NCI-H1105 treated with DMSO at 0.1 percent for 48 hours (cell line): Measurements from ENCODE around the gene PZP.
A peak's percentile ranks its signal among the peaks of the same experiment; 100 is the strongest.
"Not testable (repeated sequence)": the region's sequence is repeated elsewhere in the genome, so short reads cannot be mapped to it uniquely, and the experiment has no call there.

Experiments used
- DNase-seq: peaks from one replicate; lab custom pipeline; 2025; lab: John Stamatoyannopoulos, UW

The PZP gene

DNA sequence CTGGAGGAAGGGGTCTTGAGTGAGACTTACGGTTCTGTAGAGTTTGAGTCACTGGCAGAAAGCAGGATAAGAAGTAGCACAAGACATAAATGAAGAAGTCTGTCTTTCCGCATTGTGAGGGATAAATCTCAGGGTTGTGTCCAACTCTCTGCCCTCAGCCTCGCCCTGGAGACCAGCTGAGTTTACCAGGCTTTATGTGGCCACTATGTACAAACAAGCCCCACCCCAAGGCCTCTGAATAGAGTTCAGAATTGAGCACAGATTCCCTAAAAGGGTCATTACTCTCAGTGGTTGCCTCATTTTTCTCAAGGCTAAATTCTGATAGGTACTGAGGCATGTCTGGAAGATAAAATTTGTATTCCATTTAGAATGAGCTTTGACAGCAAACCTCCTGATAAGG, at the start of gene PZP:
PZP (minus strand) TSS at position 167 of the 400 bp plus-strand sequence; CDS start at position 113, 54 bp downstream.
- DNase-seq: no peak

DNA sequence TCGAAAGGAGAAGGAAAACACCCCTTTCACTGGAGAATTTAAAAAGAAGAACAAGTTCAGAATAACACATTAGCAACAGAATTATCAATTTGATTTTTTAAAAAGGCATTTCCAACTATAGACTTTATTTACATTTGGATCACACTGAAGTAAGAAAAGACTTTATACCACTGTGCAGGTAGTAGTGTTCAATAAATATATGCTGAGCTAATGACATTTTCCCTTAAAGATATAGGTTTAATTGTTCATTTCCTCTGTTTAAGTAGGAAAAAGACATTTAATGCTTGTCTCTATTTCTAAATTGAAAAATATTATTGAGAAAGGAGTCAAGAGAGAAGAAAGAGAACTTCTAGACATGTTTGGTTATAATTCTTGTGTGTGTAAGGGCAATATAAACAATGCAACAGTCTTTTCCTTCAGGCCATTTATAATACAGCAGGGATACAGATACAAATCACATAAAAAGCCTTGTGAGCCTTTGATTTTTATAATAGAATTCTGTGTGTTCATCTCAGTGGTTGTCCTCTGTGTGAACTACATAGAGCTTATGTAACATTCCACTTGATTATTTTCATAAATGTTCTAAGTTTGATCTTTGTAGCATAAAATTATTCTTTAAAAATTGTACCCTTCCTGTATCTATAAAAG, 48.7 kb upstream of the PZP start:
- no peak for DNase-seq

DNA sequence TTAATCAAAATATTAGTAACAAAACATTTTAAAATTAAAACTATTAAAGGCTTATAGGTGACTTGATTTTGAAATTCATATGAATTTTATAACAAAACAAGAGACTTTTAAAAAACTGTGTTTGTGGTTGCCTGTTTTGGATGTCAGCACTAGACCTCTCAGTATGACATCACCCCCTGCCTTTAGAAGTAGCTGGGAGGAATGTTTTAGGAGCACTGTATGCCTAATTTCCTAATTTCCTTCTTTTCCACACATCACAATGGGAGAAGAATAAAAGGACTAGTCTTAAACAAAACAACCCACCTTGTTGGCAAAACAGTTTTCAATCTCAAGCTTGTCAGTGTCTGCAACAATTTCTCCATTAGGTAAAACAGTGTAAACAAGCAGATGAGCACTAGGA, 48.1 kb upstream of the PZP start:
- DNase-seq: peak; percentile 58

DNA sequence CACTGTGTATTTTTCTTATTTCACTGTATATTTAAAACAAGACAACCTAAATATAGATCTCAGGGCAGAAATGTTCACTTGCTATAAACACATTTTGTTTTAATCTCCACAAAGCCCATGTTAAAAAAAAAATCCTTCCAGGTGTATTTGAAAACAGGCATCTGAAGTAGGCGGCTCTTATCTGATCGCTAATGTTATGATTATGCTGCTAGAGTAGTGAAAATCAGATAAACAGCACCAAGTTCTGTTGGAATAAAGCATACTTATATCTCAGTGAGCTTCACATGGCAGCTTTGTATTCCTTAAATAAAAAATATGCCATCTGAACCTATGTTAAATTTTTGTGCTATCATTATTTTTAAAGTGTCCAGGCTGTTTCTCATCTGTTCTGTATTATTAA, 47.6 kb upstream of the PZP start:
- peak; percentile 67 for DNase-seq

DNA sequence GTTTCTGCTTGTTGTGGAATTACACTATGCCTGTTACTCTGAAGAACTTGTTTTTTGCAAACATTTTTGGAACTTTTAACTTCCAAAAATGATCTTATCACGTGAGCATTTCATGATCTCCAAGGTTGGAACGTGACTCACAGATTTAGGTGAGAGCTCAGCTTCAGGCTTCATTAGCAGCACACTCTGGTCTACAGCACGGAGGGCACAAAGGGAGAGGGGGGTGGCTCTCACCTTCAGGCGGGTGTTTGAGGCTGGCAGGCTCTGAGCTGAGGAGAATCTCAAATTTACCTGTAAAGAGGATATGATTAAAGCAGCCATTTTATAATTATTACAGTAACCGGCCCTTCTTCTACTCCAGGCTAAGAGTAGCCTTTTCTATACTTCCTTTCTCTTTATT, 45.3 kb upstream of the PZP start:
- peak; percentile 8 for DNase-seq

DNA sequence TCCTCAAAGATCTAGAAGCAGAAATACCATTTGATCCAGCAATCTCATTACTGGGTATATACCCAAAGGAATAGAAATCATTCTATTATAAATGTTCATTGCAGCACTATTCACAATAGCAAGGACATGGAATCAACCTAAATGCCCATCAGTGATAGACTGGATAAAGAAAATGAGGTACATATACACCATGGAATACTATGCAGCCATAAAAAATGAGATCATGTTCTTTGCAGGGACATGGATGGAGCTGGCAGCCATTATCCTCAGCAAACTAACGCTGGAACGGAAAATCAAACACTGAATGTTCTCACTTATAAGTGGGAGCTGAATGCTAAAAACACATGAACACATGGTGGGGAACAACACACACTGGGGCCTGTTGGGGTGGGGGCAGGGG, 44.6 kb upstream of the PZP start:
- DNase-seq: not testable (repeated sequence)

DNA sequence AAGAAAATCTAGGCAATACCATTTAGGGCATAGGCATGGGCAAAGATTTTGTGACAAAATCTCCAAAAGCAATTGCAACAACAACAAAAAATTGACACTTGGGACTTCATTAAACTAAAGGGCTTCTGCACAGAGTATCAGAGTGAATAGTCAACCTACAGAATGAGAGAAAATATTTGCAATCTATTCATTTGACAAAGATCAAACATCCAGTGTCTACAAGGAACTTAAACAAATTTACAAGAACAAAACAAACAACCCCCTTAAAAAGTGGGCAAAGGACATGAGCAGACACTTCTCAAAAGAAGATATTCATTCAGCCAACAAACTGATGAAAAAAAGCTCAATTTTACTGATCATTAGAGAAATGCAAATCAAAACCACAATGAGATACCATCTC, 44.1 kb upstream of the PZP start:
- DNase-seq: no peak

DNA sequence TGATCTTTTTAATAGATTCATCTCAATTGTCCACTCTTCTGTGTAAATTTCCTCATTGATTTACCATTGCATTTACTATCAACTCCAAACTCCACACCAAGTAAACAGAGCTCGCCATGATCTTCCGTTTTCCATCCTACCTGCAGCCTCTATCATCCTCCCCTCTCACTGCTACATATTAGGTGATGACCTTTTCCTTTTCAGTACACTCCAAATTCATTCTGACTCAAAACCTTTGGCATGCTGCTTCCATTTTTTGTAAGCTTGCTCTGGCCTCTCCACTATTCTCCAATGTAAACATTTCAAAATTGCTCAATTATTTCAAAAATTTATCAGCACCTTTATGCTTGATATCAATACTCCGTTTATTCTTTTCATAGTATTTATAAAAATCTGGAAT, 40.2 kb upstream of the PZP start:
- no peak for DNase-seq

DNA sequence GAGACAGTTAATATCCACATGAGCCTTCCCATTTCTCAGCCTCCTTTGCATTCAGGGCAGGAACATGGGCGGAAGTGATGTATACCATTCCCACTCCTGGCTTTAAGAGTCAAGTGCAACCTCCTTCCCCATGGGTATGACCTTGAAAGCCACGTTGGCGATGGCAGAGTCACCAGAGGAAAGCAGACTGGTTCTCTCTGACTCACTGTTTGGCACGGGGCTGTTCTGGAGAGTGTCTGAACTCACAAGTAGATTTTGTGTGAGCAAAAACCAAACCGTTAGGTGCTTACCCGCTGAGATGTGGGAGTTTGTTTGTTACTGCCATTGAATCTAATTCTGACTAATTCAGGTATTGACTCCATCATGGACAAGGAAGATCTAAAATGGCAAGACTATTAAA, 36.7 kb upstream of the PZP start:
- DNase-seq: no peak

DNA sequence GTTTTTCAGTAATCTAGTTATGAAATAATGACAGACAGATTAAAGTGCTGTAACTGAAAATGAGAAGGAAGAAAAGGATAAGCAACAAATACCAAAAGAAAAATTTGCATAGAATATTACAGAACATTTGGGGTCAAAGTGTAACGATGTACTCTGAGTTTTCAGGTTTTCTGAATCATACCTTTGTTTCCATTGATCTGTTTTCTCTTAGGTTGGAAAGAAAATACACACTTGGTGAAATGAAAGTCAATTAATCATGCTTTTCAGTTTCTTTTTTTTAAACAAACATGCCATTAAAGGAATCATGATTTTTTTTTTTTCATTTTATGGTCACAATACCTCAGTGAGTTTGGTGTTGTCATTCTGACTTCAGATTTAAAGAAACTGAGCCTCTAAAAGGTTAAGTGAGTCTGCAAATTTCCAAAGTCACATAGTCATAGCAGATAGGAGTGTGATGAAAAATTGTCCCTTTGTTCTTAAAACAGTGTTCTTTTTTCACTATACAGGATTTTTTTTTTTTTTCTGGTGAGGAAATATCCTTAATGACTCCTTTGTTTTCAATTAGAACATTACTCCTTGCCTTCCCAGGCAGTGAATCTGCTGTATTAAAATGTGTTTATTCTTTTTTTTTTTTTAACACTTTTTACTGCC, 35.9 kb upstream of the PZP start:
- no peak for DNase-seq

DNA sequence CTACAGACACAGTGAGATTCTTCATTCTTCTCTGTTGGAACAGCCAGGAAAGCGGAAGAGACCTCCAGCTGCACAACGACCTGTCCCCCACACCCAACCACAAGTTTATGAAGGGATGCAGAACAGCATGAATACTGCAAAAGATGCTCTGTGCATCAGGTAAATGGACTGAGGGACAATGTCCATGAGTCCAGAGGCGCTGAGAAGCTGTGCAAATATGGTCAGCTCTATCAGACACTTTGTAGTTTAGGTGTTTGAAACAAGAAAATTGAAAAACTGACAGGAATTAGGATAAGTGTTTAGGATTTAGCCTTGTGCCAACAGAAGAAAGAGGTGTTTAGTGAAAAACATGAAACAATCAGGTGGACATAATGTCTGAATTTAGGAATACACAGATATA, 33.1 kb upstream of the PZP start:
- DNase-seq: no peak

DNA sequence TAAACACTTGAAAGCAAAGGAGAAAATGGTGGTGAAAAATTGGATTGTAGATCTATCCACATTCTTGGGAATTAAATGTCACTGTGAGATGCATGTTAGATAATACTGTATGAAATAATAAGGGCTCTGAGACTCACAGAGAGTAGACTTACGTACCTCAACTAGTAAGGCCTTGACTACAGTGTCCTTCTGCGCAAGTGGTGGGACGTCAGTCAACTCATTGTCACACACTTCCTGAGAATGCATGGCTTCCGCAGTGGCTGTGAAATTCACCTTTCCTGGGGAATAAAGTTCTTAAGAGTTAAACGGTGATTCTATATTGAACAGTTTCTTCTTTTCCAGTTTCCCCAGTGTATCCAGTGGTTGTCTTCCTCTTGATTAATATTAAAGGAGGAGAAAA, 32.6 kb upstream of the PZP start:
- no peak for DNase-seq

DNA sequence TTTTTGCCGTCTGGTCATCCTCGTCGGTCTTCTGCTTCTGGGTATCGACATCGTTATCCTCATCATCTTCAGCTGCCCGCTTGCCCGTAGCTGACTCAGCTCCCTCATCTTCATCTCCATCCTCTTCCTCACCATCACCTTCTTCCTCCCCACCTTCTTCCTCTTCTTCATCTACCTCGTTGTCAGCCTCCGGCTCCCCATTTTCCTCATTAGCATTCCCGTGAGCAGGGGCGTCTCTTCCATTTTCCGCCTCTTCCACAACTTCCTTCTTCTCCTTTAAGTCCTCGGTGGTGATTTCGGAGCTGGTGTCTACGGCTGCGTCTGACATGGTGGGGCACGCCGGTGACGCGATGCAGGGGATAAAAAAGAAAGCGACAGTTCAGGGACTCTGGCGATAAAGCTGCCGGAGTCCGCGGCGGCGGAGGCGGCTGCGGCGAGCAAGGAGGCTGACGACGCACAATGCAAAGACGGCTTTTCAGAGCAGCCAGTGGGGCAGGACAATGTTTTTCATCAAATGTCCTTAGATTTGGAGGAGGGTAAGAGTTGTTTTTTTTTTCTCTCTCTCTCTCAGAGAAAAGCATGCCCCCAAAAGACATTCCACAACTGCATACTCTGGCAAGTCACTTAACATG, 31.9 kb upstream of the PZP start:
- DNase-seq: not testable (repeated sequence)

DNA sequence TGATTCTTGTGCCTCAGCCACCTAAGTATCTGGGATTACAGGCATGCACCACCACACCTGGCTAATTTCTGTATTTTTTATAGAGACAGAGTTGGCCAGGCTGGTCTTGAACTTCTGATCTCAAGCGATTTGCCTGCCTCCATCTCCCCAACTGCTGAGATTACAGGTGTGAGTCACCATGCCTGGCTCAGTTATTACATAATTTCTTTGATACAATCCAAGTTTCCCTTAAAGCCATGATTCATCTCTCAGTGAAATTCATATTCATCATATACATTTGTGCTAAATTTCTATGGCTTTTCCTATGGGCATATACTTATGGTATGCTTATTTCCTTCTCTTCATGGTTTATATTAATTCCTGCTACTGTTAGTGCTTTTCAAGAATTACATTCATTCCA, 29.1 kb upstream of the PZP start:
- no peak for DNase-seq

DNA sequence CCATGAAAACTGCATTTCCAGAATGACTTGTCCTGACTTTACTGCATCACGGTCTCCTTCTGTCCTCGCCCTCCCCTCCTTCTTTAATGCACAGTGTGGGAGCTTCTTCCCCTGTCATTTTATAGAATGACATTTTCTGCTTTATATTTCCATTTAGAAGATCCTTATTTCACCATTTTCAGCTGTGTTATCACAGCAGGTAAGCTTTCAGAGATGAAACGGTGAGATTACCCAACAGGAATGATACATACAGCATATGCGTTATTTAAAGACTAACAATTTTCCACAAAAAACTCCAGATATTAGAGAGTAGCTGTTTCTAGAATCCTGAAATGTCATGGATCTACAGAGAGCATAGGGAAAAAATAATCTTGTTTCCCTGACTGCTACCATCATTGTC, 27.3 kb upstream of the PZP start:
- no peak for DNase-seq

DNA sequence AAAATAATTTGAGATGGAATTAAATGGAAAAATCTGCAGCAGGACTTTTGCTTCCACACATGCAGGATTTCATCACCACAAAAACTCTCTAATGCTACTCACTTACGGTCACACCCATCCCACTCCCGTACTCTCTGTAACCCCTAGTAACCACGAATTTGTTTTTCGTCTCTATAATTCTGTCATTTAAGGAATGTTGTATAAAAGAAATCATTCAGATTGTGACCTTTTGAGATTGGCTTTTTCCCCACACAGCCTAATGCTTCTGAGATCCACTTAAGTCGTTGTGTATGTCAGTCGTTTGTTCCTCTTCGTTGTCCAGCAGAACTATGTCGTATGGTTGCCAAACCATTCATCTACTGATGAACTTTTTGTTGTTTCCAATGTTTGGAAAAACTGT, 19.8 kb upstream of the PZP start:
- DNase-seq: no peak

DNA sequence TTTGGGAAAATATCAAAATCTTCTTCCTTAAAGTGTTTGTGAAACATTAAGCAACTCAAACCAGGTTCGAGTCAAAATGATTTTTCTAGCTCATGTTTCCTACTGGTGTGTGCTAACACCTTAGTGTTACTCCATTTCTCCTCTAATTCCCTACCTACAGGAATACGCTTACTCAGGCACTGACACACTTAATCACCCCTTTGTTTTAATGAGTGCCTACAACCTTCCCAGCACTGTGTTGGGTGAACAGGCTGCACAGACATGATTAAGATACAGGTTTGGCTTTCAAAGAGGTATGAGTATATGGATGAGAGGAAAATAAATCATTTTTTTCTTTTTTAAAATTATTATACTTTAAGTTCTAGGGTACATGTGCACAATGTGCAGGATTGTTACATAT, 15.6 kb upstream of the PZP start:
- no peak for DNase-seq

DNA sequence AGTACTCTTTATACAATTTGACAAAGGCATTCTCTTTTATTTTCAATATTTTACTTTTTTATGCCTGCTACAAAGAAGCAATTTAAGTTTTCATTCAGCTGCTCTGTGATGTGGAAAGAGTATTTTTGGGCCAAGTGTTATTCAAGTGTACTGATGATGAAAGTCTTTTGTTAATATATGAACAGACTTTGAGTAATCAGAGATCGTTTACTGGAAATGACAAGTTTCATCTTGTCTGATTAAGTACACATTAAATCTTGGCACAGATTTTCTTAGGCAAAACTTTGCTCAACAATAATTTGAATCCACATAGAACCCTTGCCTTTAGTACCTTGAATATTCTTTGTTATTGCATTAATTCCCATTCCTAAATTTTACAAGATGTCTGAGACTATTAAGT, 13.3 kb upstream of the PZP start:
- peak; percentile 92 for DNase-seq

DNA sequence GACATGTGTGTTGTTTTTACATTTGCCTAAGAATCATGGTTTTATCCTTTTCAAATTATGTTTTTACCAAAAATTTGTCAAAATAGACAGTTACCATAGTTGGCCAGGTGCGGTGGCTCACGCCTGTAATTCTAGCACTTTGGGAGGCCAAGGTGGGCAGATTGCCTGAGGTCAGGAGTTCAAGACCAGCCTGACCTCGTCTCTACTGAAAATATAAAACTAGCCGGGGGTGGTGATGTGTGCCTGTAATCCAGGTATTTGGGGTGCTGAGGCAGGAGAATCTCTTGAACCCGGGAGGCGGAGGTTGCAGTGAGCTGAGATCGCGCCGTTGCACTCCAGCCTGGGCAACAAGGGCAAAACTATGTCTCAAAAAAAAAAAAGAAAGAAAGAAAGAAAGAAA, 12.8 kb upstream of the PZP start:
- not testable (repeated sequence) for DNase-seq

DNA sequence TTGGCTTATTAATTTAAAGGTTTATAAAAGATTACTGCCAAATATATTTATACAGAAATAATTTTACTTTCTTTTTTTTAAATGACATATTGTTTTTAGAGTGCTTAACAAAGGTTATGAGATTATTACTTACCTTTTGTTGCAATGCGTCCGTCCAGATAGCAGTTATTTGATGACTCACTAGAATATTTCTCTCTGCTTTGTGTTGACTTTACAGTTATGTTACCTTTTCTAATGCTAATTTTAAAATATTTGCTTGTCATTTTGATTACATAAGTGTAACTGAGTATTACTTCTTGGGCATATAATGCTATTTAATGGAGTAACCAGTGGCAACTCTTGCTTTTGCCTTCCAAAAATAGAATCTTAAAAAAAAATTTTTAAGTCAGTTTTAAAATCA, 6.3 kb upstream of the PZP start:
- DNase-seq: no peak

DNA sequence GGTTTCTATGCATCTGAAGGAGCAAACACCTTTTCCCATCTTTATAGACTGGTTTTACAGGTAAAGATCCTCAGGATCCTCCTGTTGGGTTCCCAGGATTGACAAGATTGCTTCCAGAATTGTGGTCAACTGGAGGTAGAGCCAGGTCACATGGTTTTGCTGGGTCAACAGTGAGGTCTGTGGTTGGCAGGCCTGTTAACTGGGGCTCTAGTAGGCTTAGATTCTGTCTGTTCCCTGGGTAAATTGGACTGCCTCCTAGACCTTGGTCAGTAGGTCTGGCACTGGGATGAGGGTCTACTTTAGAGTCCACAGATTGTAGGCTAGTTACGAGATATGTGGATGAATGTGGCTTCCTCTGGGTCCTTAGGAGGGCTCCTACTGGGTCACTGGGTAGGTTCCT, 3.5 kb upstream of the PZP start:
- no peak for DNase-seq

DNA sequence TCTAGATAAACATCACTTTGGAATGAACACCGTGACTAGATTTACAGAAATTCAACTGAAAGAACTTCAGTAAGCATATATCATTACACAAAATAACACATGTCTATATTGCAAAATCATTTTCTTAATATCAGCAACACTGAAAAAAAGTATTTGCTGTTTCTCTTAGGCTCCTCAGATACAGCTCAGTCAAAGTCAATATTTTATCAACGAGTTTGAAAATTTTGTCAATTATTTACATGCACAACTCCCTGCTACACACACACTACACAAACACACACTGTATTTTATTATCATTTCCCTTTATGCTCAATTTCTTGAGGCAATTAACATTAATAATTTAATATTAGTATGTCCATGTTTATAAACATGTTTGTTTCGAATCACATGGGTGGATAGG, 3.8 kb downstream of the PZP start:
- no peak for DNase-seq

DNA sequence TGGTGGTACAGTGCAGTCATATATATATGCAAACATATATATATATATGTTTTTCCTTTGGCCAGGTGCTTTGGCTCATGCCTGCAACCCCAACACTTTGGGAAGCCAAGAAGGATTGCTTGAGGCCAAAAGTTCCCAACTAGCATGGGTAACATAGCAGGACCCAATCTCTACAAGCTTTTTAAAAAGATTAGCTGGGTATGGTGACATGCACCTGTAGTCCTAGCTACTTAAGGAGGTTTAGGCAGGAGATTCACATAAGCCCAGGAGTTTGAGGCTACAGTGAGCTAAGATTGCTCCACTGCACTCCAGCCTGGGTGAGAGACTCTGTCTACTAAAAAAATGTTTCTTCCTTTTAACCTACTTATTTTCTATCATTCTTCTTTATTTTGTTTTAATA, 10.2 kb downstream of the PZP start:
- DNase-seq: no peak

DNA sequence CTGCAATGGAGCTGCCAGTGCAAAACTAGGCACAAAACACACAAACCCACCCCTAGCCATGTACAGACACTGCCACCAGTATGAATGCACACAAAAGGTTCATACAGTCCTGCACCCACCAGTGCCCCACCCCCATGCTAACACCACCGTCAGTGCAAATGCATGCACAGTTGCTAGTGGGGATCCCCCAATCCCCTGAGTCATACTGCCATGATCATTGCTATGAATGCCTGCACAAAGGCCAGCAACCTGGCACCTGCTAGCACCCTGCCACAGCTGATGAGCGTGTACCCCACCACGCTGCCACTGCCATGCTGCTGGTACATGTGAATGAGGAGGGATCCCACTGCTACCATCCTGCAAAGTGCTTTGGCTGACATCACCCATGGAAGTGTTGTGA, 23.9 kb downstream of the PZP start:
- no peak for DNase-seq
